H7 (cell line): ENCODE measurements around the gene PFKL. TPM values are rescaled to one million over a fixed set of nuclear protein-coding genes. Genes with fewer than 3 reads are reported as not detected.

ENCODE experiments used
- DNase-seq: peaks from one replicate; pipeline ENCODE4 v3.0.0; 2012
- H3K27me3 ChIP-seq: 2 replicates; pipeline ENCODE4 v1.6.0; 2011; ENCODE audit warnings: mild to moderate bottlenecking, low read length; ENCODE audit not compliant: control insufficient read depth, insufficient read depth
- H3K36me3 ChIP-seq: replicated peaks from 2 replicates; pipeline ENCODE4 v1.5.1; 2011; ENCODE audit warnings: low read length; ENCODE audit not compliant: control insufficient read depth, insufficient read depth
- H3K4me3 ChIP-seq: 2 replicates; pipeline ENCODE4 v1.5.1; 2011; ENCODE audit warnings: low read depth, mild to moderate bottlenecking, control low read depth, low read length, moderate library complexity; ENCODE audit not compliant: insufficient read depth
- total RNA-seq: library from RNA; depleted of rRNA; stranded (reverse); fragments of >200 nt; shearing (Covaris generic); gene quantifications from 2 replicates; pipeline ENCODE4 v1.2.3, GENCODE V29; 2014

PFKL gene
- total RNA-seq, 1 experiment from 2014 or later: 158 TPM

- no peaks in the 10 kb centered on the region for H3K27me3 ChIP-seq
Measured at GRCh38 chr21:44320847-44321246, 21.0 kb downstream of the PFKL start.

GRCh38 chr21:44321846-44322450 is 22.1 kb downstream of the PFKL start:
- H3K27me3 ChIP-seq: no peaks in the 10 kb centered on the region
- DNase-seq: peak; percentile 80
- H3K36me3 ChIP-seq: peaks cover 6% of the 10 kb centered on the region
- H3K4me3 ChIP-seq: no peak overlapping the region

More at GRCh38 chr21:44320847-44321246, 21.0 kb downstream of the PFKL start:
- no peak overlapping the region for H3K4me3 ChIP-seq
- peaks cover 6% of the 10 kb centered on the region for H3K36me3 ChIP-seq
- no peak for DNase-seq

DNA sequence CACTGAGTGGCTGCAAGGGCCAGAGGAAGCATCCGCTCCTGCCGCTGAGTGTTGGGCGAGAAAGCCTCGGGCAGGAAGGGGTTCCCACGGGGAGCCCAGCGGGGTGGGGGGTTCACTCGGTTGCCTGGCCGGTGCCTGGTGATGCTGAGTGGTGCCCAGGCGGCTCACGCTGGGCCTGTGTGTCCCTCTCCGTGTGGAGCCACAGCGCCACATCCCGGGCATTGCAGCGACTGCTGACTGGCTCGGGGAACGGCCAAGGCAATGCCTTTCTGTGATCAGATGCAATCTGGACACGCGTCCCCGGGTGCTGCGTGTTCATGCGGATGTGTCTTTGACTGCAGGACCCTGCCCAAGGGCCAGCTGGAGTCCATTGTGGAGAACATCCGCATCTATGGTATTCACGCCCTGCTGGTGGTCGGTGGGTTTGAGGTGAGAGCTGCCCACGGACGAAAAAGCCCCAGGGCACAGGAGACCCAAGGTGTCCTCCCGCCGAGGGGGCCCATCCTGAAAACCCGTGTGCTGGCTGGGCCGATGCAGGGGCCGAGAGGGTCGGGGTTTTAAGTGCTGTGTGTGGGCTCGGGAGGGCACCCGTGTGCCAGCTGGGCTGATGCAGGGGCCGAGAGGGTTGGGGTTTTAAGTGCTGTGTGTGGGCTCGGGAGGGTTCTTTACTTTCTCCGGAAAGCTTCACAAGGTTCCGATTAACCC is 22.9 kb downstream of the PFKL start:
- Histone ChIP-seq H3K4me3 (no peak overlapping the region), H3K36me3 (peaks cover 5% of the 10 kb centered on the region), H3K27me3 (no peaks in the 10 kb centered on the region)
- no peak for DNase-seq

- no peaks in the 10 kb centered on the region for H3K27me3 ChIP-seq
- no peak overlapping the region for H3K4me3 ChIP-seq
- peaks cover 3% of the 10 kb centered on the region for H3K36me3 ChIP-seq
- no peak for DNase-seq
Measured at GRCh38 chr21:44323591-44323990, 23.7 kb downstream of the PFKL start.

DNA sequence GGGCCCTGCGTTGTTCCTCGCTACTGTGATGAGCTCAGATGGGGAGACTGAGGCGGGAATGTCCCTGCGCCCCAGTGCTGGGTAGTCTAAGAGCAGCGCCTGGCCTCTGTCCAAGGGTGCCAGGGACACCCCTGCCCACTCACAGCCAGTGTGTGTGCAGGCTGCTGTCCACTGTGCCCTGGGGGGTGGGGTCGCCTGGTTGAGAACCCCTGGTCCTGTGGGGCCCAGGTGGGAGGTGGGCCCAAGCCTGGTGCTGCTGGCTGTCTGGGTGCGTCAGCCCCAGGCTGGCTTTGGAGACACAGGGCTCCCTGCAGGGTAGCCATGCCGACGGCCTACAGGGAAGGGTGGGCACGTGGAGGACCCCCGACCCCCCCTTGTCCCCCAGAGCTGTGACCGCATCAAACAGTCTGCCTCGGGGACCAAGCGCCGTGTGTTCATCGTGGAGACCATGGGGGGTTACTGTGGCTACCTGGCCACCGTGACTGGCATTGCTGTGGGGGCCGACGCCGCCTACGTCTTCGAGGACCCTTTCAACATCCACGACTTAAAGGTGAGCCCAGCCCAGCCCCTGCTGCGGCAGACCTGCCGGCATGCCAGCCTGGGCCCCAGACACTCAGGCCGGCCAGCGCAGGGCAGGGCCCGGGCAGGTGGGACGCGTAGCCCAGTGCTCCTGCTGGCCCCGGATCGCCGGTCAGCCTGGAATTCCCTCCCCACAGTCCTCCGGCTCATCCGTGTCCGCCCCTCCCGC is 24.4 kb downstream of the PFKL start:
- Histone ChIP-seq H3K4me3 (no peak overlapping the region), H3K36me3 (peaks cover 3% of the 10 kb centered on the region), H3K27me3 (no peaks in the 10 kb centered on the region)
- DNase-seq: no peak

DNA sequence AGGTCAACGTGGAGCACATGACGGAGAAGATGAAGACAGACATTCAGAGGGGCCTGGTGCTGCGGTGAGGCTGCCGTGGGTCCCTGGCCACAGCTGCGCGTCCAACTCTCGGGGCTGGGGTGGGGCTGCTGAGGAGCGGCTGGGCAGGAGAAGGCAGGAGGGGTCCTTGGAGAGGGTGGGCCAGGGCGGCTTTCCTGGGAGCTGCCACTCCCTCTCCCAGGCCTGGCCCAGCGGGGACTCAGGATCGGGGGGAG is 24.9 kb downstream of the PFKL start:
- Histone ChIP-seq H3K27me3 (no peaks in the 10 kb centered on the region), H3K4me3 (no peak overlapping the region), H3K36me3 (peaks cover 3% of the 10 kb centered on the region)
- no peak for DNase-seq

DNA sequence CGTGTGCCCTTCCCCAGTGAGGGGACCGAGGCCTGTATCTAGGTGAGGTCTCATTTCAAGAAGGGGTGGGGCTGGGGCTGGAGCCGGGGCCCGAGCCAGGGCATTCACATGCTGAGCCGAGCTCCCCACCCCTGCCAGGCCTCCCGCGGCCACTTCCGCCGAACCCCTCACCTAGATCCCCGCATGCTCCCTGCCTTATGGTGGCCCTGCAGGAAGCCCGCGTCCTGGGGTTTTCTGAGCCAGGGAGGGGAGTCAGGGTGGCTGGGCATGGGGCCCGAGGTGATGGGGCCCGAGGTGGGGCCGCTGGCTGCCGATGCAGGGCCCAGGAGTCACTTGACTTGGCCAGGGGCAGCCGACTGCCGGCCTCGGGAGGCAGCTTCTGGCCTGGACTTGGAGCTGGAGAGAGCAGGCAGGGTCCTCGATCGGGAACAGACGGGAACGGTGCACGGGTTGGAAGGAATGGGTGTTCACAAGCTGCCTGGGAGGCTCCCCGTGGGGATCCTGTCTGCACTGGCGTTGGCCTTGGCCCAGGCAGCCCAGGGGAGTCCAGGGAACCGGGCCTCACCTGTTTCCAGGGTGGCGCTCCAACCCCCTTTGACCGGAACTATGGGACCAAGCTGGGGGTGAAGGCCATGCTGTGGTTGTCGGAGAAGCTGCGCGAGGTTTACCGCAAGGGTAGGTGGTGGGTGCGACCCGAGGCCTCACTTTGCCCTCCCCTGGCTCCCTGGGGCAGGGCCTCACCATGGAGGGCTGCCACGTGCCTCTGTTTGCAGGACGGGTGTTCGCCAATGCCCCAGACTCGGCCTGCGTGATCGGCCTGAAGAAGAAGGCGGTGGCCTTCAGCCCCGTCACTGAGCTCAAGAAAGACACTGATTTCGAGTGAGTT is 25.8 kb downstream of the PFKL start:
- DNase-seq: no peak
- Histone ChIP-seq H3K36me3 (peaks cover 3% of the 10 kb centered on the region), H3K4me3 (no peak overlapping the region), H3K27me3 (no peaks in the 10 kb centered on the region)

DNA sequence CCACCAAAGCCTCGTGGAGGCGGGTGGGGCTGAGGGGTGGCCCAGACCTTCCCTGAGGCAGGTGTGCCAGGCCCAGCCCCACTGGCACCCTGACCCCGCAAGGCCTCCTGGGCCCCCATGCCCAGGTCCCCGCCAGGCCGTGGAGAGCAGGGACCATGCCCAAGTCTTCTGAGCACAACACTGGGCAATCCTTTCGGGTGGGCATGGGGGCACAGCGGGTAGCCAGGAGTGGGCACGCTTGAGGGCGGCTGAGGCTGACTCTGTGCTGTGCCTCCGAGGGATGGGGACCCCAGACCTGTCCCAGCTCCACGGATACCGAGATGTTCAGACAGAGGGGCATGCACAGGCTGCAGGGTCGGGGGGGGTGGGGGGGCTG is 26.4 kb downstream of the PFKL start:
- Histone ChIP-seq H3K27me3 (no peaks in the 10 kb centered on the region), H3K36me3 (peaks cover 3% of the 10 kb centered on the region), H3K4me3 (no peak overlapping the region)
- DNase-seq: no peak

DNA sequence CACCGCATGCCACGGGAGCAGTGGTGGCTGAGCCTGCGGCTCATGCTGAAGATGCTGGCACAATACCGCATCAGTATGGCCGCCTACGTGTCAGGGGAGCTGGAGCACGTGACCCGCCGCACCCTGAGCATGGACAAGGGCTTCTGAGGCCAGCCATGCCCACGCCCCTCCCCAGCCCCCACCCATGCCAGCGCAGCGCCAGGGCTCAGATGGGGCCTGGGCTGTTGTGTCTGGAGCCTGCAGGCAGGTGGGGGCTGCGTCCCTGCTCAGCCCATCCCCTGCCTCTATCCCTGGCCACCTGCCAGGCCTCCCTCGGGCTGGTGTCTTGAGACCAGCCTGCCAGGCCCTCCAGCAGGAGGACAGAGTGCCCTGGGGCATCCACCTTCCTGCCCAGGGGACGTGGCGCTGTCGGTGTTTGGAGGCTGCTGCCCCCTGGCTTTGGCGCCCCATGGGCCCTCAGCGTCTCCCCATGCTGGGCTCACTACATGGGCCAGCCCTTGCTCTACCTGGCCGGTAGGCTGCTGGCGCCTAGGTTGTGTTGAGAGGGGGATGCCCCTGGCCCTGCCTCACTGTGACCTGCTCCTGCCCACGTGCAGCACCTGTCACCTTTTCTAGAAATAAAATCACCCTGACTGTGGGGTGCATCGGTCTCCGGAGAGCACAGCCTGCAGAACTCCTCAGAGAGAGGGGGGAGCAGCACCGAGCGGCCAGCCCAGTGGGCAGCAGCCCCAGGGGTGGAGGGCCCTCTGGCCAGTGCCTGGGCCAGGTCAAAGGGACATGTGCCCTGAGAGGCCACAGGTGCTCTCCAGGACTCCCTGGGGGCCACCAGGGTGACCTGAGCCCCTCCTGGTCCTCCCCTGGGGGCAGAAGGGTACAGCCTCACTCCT is 27.1 kb downstream of the PFKL start:
- no peak overlapping the region for H3K4me3 ChIP-seq
- no peak for DNase-seq
- peaks cover 3% of the 10 kb centered on the region for H3K36me3 ChIP-seq
- no peaks in the 10 kb centered on the region for H3K27me3 ChIP-seq

DNA sequence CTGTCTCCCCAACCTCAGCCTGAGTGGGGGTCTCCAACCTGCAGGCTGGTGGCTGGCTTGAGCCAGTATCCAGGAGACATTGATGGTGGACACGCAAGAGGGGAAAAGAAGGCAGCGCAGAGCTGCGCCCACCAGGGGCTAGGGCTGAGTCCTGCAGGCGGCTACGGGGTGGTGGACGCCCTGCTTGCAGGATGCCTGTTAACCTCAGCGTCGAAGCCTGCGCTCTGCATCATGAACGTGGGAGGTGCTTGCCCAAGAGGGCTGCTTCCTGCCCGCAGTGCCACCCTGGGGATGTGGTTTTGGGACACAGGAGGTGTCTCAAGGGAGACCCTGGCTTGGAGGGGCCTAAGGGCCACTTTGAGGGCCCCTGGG is 27.7 kb downstream of the PFKL start:
- DNase-seq: no peak
- Histone ChIP-seq H3K27me3 (no peaks in the 10 kb centered on the region), H3K4me3 (no peak overlapping the region), H3K36me3 (peaks cover 1% of the 10 kb centered on the region)

DNA sequence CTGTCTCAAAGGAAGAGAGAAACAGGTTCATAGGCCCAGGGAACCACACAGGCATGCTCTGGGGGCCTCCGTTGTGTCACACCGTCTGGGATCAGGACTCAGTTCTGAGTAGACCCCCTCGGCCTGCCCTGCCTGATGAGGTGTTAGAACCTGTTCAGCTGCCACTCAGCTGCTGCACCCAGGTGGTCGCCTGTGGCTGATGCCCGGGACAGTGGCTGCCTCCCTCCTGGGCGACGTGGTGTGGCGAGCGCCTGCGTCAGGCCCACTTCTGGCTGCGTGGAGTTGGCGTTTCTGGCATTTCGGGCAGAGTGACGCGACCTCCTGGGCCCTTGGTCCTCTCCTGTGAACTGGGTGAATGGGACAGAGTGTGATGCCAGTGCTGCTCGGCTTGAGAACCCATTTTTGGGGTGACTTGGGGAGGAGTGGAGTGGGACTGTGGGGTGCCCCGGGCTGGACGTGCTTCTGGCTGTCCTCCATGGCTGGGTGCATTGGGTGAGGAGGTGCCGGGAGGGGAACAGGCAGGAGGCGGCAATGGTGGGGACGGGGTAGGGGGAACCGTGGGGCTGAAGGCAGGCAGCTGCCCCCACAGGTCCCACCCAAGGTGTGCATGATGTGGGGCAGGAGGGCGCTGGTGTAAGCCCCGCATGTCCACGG is 28.5 kb downstream of the PFKL start:
- no peak overlapping the region for H3K4me3 ChIP-seq
- no peak for DNase-seq
- peaks cover 1% of the 10 kb centered on the region for H3K36me3 ChIP-seq
- H3K27me3 ChIP-seq: no peaks in the 10 kb centered on the region

DNA sequence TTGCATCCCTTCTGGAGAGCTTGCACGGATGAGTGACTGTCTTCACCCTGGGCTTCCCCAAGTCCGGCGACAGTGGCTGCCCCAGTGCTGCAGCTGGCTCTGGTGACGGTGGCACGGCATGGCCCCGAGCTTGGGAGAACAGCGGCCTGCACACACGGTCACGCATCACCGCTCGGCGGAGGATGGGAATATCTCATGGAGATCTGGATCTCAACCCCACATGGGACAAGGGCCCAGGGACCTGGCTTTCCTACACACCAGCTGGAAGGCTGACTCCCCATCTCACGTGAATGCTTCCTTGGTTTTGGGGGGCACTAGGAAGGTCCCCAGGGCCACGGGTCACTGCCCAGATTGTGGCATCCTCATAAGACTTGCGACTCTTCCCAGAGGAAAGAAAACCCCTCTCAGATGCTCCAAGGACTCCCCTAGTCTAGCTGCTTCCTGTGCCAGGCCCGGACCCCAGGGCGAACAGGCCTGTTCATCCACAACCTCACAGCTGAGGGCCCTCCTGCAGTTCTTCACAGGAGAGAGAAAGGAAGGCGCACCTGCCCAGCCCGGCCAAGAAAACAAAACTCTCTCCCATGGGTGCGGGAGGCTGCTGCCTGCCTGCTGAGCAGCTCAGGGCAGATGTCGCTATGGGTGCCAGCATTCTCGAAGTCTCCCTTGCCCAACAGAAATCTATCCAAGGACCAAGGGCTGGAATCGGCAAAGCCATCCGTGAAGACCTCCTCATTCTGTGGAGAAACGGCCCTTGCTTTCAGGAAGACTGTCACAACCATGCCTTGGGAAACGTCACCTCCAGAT is 29.4 kb downstream of the PFKL start:
- DNase-seq: no peak
- H3K27me3 ChIP-seq: no peaks in the 10 kb centered on the region
- H3K4me3 ChIP-seq: no peak overlapping the region
- H3K36me3 ChIP-seq: peaks cover 1% of the 10 kb centered on the region
